K562 (cell line): ENCODE results near the gene ELOF1. TPM values are rescaled to one million over a fixed set of nuclear protein-coding genes. Genes with fewer than 3 reads are reported as not detected.
A peak's percentile ranks its signal among the peaks of the same experiment; 100 is the strongest.

Experiments
- BRD4 ChIP-seq: fragments of 200-600 bp; sonication (generic); IDR thresholded peaks from 2 replicates; pipeline ENCODE4 v1.6.1; 2017; ENCODE audit warnings: inconsistent platforms
- C11orf30 ChIP-seq: fragments of 450-650 bp; IDR thresholded peaks from 2 replicates; pipeline ENCODE4 v1.6.1; 2016; ENCODE audit warnings: low read depth, mild to moderate bottlenecking
- CBX2 ChIP-seq: fragments of 200-600 bp; sonication (generic); IDR thresholded peaks from one replicate; pipeline ENCODE4 v1.6.1; 2012; ENCODE audit warnings: mild to moderate bottlenecking, low read length, inconsistent platforms; ENCODE audit not compliant: insufficient read depth, poor library complexity, severe bottlenecking
- CHD2 ChIP-seq: IDR thresholded peaks from 2 replicates; pipeline ENCODE4 v1.6.1; 2011; ENCODE audit warnings: low read depth, low read length
- CTCF ChIP-seq, 3 experiments: IDR thresholded peaks in 2 of 3; conservative IDR thresholded peaks in 1 of 3; 2 replicates each; pipeline ENCODE4 v1.5.1; 2011 to 2012; ENCODE audit warnings: low read length in 3 of 3, mild to moderate bottlenecking in 3 of 3, control low read depth in 2 of 3, improper control_type of control experiment in 1 of 3, inconsistent platforms in 1 of 3, low read depth in 1 of 3, mixed read lengths in 1 of 3, moderate library complexity in 1 of 3; ENCODE audit not compliant: insufficient read depth in 2 of 3
- DMBX1 ChIP-seq: fragments of 250-450 bp; sonication (Bioruptor Pico); IDR thresholded peaks from 2 replicates; pipeline ENCODE4 v1.8.0; 2022; ENCODE audit warnings: inconsistent platforms, mild to moderate bottlenecking, moderate library complexity, borderline replicate concordance
- KDM1A ChIP-seq, 2 experiments: fragments of 450-650 bp; IDR thresholded peaks; 2 replicates each; pipeline ENCODE4 v1.6.1; 2016; ENCODE audit warnings: mild to moderate bottlenecking in 2 of 2
- KLF13 ChIP-seq: fragments of 450-650 bp; IDR thresholded peaks from 2 replicates; pipeline ENCODE4 v1.6.1; 2016; ENCODE audit warnings: missing genetic modification characterization, low read depth, mild to moderate bottlenecking, missing compliant biosample characterization, moderate library complexity, borderline replicate concordance
- LCOR ChIP-seq: sonication (generic); formaldehyde crosslinking; IDR thresholded peaks from 2 replicates; pipeline ENCODE4 v1.8.0; 2022; ENCODE audit warnings: mild to moderate bottlenecking, missing genetic modification reagents
- MCM7 ChIP-seq, 2 experiments: fragments of 450-650 bp; IDR thresholded peaks; 2 replicates each; pipeline ENCODE4 v1.6.1; 2016 to 2018
- MXD1 ChIP-seq: fragments of 250-450 bp; sonication (Bioruptor Pico); IDR thresholded peaks from 2 replicates; pipeline ENCODE4 v1.8.0; 2021; ENCODE audit warnings: borderline replicate concordance, mild to moderate bottlenecking, moderate library complexity; ENCODE audit not compliant: poor library complexity, severe bottlenecking
- TGIF2 ChIP-seq: sonication (generic); formaldehyde crosslinking; IDR thresholded peaks from 2 replicates; pipeline ENCODE4 v1.8.1; 2022; ENCODE audit warnings: mild to moderate bottlenecking, missing genetic modification reagents, moderate library complexity
- ZBTB1 ChIP-seq: sonication (generic); formaldehyde crosslinking; IDR thresholded peaks from 2 replicates; pipeline ENCODE4 v1.8.1; 2023; ENCODE audit warnings: missing genetic modification reagents, low read depth, mild to moderate bottlenecking, borderline replicate concordance
- polyA plus RNA-seq, 8 experiments: library from polyadenylated mRNA; depleted of rRNA in 4 of 8; stranded (reverse) in 5 of 8; unstranded in 3 of 8; fragments of >200 nt; fragmentation: Nextera tagmentation in 2 of 8; fragmentation: Illumina TruSeq in 1 of 8; extraction: Ambion mirVana in 2 of 8; extraction: Trizol in 1 of 8; gene quantifications; 2 replicates each; pipeline versions ENCODE4 v1.2.1 to v1.2.3, GENCODE V29; 2011 to 2014; ENCODE audit warnings: inconsistent platforms in 1 of 8, missing spikeins in 1 of 8
- total RNA-seq, 7 experiments: library from RNA; depleted of rRNA in 6 of 7; stranded (reverse); fragments of >200 nt in 6 of 7; fragmentation: Illumina TruSeq in 2 of 7; extraction: Trizol in 2 of 7; gene quantifications; 2 replicates each; pipeline versions ENCODE4 v1.2.1 to v1.2.3, GENCODE V29; 2011 to 2021; ENCODE audit warnings: low replicate concordance in 1 of 7
- TF ChIP-seq, protein P1 (sequence below): fragments of 250-450 bp; sonication (Bioruptor Pico); IDR thresholded peaks from 2 replicates; pipeline ENCODE4 v1.4.0; 2020

Gene ELOF1
- total and polyA plus RNA-seq, 9 of the 15 experiments (the other 6 are each of a cell fraction or from before 2014, with no cell fraction given): 16.7 to 147 (median 74.2) TPM

GRCh38 chr19:11578258-11579142, 19.5 kb upstream of the ELOF1 start (continued):
- TF ChIP-seq, protein P1, sequence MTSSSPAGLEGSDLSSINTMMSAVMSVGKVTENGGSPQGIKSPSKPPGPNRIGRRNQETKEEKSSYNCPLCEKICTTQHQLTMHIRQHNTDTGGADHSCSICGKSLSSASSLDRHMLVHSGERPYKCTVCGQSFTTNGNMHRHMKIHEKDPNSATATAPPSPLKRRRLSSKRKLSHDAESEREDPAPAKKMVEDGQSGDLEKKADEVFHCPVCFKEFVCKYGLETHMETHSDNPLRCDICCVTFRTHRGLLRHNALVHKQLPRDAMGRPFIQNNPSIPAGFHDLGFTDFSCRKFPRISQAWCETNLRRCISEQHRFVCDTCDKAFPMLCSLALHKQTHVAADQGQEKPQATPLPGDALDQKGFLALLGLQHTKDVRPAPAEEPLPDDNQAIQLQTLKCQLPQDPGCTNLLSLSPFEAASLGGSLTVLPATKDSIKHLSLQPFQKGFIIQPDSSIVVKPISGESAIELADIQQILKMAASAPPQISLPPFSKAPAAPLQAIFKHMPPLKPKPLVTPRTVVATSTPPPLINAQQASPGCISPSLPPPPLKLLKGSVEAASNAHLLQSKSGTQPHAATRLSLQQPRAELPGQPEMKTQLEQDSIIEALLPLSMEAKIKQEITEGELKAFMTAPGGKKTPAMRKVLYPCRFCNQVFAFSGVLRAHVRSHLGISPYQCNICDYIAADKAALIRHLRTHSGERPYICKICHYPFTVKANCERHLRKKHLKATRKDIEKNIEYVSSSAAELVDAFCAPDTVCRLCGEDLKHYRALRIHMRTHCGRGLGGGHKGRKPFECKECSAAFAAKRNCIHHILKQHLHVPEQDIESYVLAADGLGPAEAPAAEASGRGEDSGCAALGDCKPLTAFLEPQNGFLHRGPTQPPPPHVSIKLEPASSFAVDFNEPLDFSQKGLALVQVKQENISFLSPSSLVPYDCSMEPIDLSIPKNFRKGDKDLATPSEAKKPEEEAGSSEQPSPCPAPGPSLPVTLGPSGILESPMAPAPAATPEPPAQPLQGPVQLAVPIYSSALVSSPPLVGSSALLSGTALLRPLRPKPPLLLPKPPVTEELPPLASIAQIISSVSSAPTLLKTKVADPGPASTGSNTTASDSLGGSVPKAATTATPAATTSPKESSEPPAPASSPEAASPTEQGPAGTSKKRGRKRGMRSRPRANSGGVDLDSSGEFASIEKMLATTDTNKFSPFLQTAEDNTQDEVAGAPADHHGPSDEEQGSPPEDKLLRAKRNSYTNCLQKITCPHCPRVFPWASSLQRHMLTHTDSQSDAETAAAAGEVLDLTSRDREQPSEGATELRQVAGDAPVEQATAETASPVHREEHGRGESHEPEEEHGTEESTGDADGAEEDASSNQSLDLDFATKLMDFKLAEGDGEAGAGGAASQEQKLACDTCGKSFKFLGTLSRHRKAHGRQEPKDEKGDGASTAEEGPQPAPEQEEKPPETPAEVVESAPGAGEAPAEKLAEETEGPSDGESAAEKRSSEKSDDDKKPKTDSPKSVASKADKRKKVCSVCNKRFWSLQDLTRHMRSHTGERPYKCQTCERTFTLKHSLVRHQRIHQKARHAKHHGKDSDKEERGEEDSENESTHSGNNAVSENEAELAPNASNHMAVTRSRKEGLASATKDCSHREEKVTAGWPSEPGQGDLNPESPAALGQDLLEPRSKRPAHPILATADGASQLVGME (CRISPR knock-in tag): no peak; the same call in 1 of the 2 replicates
- no peak for TF ChIP-seq LCOR (CRISPR knock-in tag)
- TF ChIP-seq KLF13 (tag): no peak
- peak in 1 of 2 experiments; percentile 53; a peak in 1 of 4 replicates for TF ChIP-seq MCM7 (IDR thresholded peaks at IDR 0.05)
- peak; percentile 35; the same call in 1 of the 2 replicates for TF ChIP-seq ZBTB1
- no peak for TF ChIP-seq C11orf30
- no peak for TF ChIP-seq CBX2
- TF ChIP-seq MXD1 (CRISPR knock-in tag): no peak
- TF ChIP-seq BRD4: no peak
- peak; percentile 41; the same call in 1 of the 2 replicates for TF ChIP-seq DMBX1 (CRISPR knock-in tag)
- peak; percentile 74 to 87 for TF ChIP-seq KDM1A (IDR thresholded peaks at IDR 0.05)
- TF ChIP-seq TGIF2 (CRISPR knock-in tag): no peak
- 0 out of 2 replicates have a peak, but pooled peaks have one; percentile 38 for TF ChIP-seq CHD2
- TF ChIP-seq CTCF (IDR thresholded peaks at IDR 0.05 in 2 of 3, conservative IDR thresholded peaks at IDR 0.05 in 1 of 3; ENCODE audit: insufficient read depth in 2 of 3, low read depth in 1 of 3, low read length in 3 of 3): no peak
